Esophagus squamous epithelium (tissue), 4 donors: Measurements from ENCODE around the gene B9D2.

Experiments
- POLR2A ChIP-seq, 4 donors: fragments of 450-650 bp; IDR thresholded peaks; one replicate each; pipeline ENCODE4 v1.6.1; 2017; ENCODE audit warnings: antibody characterized with exemption in 4 of 4, mild to moderate bottlenecking in 4 of 4, moderate library complexity in 3 of 4
- TF ChIP-seq, protein P1 (sequence below), 6 experiments: fragments of 450-650 bp in 4 of 6; fragments of 200-600 bp in 2 of 6; sonication (generic) in 2 of 6; IDR thresholded peaks; one replicate each; pipeline ENCODE4 v1.5.1; 2016 to 2019; ENCODE audit warnings: antibody characterized with exemption in 6 of 6, mild to moderate bottlenecking in 4 of 6, moderate library complexity in 4 of 6

DNA sequence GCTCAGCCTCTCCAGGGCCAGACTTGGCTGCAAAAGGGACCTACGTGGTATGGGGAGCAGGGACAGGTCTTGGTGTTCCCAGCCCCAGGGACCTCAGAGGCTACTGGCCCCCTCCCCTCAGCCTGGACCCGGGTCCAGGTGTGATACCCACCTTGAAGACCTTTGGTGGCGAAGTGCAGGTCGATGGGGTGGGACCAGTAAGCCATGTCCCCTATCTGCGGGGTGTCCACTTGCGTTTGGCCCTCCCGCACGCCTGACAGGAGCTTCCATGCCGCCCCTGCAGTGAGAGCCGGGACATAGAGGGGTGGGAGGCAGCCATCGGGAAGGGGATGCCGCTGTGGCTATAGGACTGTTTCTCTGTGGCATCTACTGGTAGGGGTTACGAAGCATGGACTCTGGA lies 6.2 kb downstream of the B9D2 start:
- no peak for TF ChIP-seq POLR2A (IDR thresholded peaks at IDR 0.05)
- TF ChIP-seq, protein P1, sequence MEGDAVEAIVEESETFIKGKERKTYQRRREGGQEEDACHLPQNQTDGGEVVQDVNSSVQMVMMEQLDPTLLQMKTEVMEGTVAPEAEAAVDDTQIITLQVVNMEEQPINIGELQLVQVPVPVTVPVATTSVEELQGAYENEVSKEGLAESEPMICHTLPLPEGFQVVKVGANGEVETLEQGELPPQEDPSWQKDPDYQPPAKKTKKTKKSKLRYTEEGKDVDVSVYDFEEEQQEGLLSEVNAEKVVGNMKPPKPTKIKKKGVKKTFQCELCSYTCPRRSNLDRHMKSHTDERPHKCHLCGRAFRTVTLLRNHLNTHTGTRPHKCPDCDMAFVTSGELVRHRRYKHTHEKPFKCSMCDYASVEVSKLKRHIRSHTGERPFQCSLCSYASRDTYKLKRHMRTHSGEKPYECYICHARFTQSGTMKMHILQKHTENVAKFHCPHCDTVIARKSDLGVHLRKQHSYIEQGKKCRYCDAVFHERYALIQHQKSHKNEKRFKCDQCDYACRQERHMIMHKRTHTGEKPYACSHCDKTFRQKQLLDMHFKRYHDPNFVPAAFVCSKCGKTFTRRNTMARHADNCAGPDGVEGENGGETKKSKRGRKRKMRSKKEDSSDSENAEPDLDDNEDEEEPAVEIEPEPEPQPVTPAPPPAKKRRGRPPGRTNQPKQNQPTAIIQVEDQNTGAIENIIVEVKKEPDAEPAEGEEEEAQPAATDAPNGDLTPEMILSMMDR (IDR thresholded peaks at IDR 0.05), result no peak
